IMR-90 (cell line): ENCODE measurements around the gene CDC6. TPM values are rescaled to one million over a fixed set of nuclear protein-coding genes. Genes with fewer than 3 reads are reported as not detected.

Experiments
- ATAC-seq: fragments of 200-7000 bp; cut with Tn5 transposase; 2 replicates; pipeline ENCODE4 v1.9.1; 2020; ENCODE audit warnings: low read depth, mild to moderate bottlenecking, moderate library complexity
- BruUV-seq: library from RNA; stranded (reverse); fragments of 400-500 nt; replicated peaks from 2 replicates; lab custom pipeline; 2021; lab: Mats Ljungman, UMichigan
- CTCF ChIA-PET: fragments of 300-600 bp; formaldehyde crosslinking; extraction: SDS; loops from one replicate; lab custom pipeline; 2021; ENCODE audit warnings: antibody characterized with exemption; lab: Yijun Ruan, JAX
- POLR2A ChIA-PET: fragments of 300-600 bp; sonication (Branson Sonifier 250); formaldehyde crosslinking; loops from one replicate; lab custom pipeline; 2022; ENCODE audit warnings: antibody characterized with exemption; ENCODE audit not compliant: unreplicated experiment; lab: Charles Lee
- DNase-seq: peaks from one replicate; pipeline ENCODE4 v3.0.0; 2013
- H2AFZ ChIP-seq: replicated peaks from 2 replicates; pipeline ENCODE3; 2013; ENCODE audit warnings: low read length, mild to moderate bottlenecking; ENCODE audit not compliant: poor library complexity
- H2AK5ac ChIP-seq: 2 replicates; pipeline ENCODE4 v1.6.1; 2013; ENCODE audit warnings: low read depth, low read length, inconsistent platforms
- H2AK9ac ChIP-seq: replicated peaks from 2 replicates; pipeline ENCODE3; 2013; ENCODE audit warnings: mild to moderate bottlenecking, low read depth, low read length, moderate library complexity; ENCODE audit not compliant: poor library complexity
- H2BK120ac ChIP-seq: 2 replicates; pipeline ENCODE4 v1.6.1; 2013; ENCODE audit warnings: low read depth, low read length, inconsistent platforms
- H2BK15ac ChIP-seq: 3 replicates; pipeline ENCODE4 v1.6.1; 2013; ENCODE audit warnings: low read depth, low read length, inconsistent platforms
- H2BK20ac ChIP-seq: 2 replicates; pipeline ENCODE4 v1.6.1; 2013; ENCODE audit warnings: low read depth, mild to moderate bottlenecking, inconsistent platforms, low read length, moderate library complexity
- H2BK5ac ChIP-seq: 2 replicates; pipeline ENCODE4 v1.6.1; 2013; ENCODE audit warnings: mild to moderate bottlenecking, low read depth, low read length, inconsistent platforms; ENCODE audit not compliant: poor library complexity, severe bottlenecking
- H3K14ac ChIP-seq: replicated peaks from 2 replicates; pipeline ENCODE4 v1.6.1; 2013; ENCODE audit warnings: low read depth, low read length, inconsistent platforms
- H3K18ac ChIP-seq: 2 replicates; pipeline ENCODE4 v1.6.1; 2013; ENCODE audit warnings: low read depth, low read length, control low read depth
- H3K23ac ChIP-seq: 2 replicates; pipeline ENCODE4 v1.6.1; 2013; ENCODE audit warnings: low read depth, low read length, inconsistent platforms
- H3K27ac ChIP-seq: 2 replicates; pipeline ENCODE4 v1.5.1; 2013; ENCODE audit warnings: mild to moderate bottlenecking, control low read depth, low read length; ENCODE audit not compliant: insufficient read depth
- H3K27me3 ChIP-seq: 2 replicates; pipeline ENCODE4 v1.6.1; 2013; ENCODE audit warnings: low read length; ENCODE audit not compliant: control insufficient read depth, insufficient read depth
- H3K36me3 ChIP-seq: 2 replicates; pipeline ENCODE4 v1.6.1; 2013; ENCODE audit warnings: low read length, mixed read lengths; ENCODE audit not compliant: control insufficient read depth, insufficient read depth
- H3K4ac ChIP-seq: 2 replicates; pipeline ENCODE4 v1.6.1; 2013; ENCODE audit warnings: low read depth, low read length, inconsistent platforms
- H3K4me1 ChIP-seq: 2 replicates; pipeline ENCODE4 v1.6.1; 2013; ENCODE audit warnings: low read length, mixed read lengths; ENCODE audit not compliant: control insufficient read depth, insufficient read depth
- H3K4me2 ChIP-seq: 2 replicates; pipeline ENCODE4 v1.6.1; 2013; ENCODE audit warnings: low read depth, mild to moderate bottlenecking, control low read depth, low read length, moderate library complexity
- H3K4me3 ChIP-seq: 2 replicates; pipeline ENCODE4 v1.5.1; 2013; ENCODE audit warnings: low read depth, mild to moderate bottlenecking, control low read depth, low read length, moderate library complexity; ENCODE audit not compliant: insufficient read depth
- H3K56ac ChIP-seq: 2 replicates; pipeline ENCODE4 v1.6.1; 2013; ENCODE audit warnings: low read length, inconsistent platforms; ENCODE audit not compliant: insufficient read depth; ENCODE audit errors: extremely low read depth
- H3K79me1 ChIP-seq, 2 experiments: 2 replicates each; pipeline ENCODE4 v1.6.1; 2013; ENCODE audit warnings: low read length in 2 of 2, inconsistent platforms in 1 of 2, low read depth in 1 of 2
- H3K9ac ChIP-seq: 2 replicates; pipeline ENCODE4 v1.6.1; 2013; ENCODE audit warnings: low read depth, low read length, control low read depth
- H3K9me1 ChIP-seq: 2 replicates; pipeline ENCODE4 v1.6.1; 2013; ENCODE audit warnings: low read length, inconsistent platforms; ENCODE audit not compliant: insufficient read depth
- H3K9me3 ChIP-seq: 2 replicates; pipeline ENCODE4 v1.6.1; 2013; ENCODE audit warnings: low read length; ENCODE audit not compliant: control insufficient read depth, insufficient read depth
- H4K20me1 ChIP-seq: 2 replicates; pipeline ENCODE4 v1.6.1; 2013; ENCODE audit warnings: low read length, inconsistent platforms; ENCODE audit not compliant: insufficient read depth
- H4K5ac ChIP-seq: 2 replicates; pipeline ENCODE4 v1.6.1; 2013; ENCODE audit warnings: mild to moderate bottlenecking, low read depth, low read length, control low read depth
- H4K8ac ChIP-seq, 2 experiments: 2 replicates each; pipeline ENCODE4 v1.6.1; 2013; ENCODE audit warnings: low read depth in 2 of 2, low read length in 2 of 2, control low read depth in 1 of 2, inconsistent platforms in 1 of 2
- H4K91ac ChIP-seq: 2 replicates; pipeline ENCODE4 v1.6.1; 2013; ENCODE audit warnings: low read depth, low read length, inconsistent platforms; ENCODE audit not compliant: insufficient read depth
- BHLHE40 ChIP-seq: fragments of 150-350 bp; IDR thresholded peaks from 2 replicates; pipeline ENCODE4 v1.6.1; 2016; ENCODE audit warnings: mild to moderate bottlenecking, low read depth, low read length
- CEBPB ChIP-seq: IDR thresholded peaks from 2 replicates; pipeline ENCODE4 v1.6.1; 2012; ENCODE audit warnings: low read depth, low read length, improper control_type of control experiment
- CHD1 ChIP-seq: IDR thresholded peaks from 2 replicates; pipeline ENCODE4 v1.6.1; 2012; ENCODE audit warnings: low read depth, low read length, improper control_type of control experiment
- CTCF ChIP-seq: conservative IDR thresholded peaks from 2 replicates; pipeline ENCODE4 v1.5.1; 2012; ENCODE audit warnings: mild to moderate bottlenecking, low read depth, low read length, improper control_type of control experiment
- FOS ChIP-seq: fragments of 150-350 bp; IDR thresholded peaks from 2 replicates; pipeline ENCODE4 v1.6.1; 2016; ENCODE audit warnings: low read depth, low read length
- MAZ ChIP-seq: IDR thresholded peaks from 2 replicates; pipeline ENCODE4 v1.6.1; 2012; ENCODE audit warnings: low read depth, mild to moderate bottlenecking, low read length, improper control_type of control experiment, moderate library complexity, borderline replicate concordance
- MXI1 ChIP-seq: IDR thresholded peaks from 2 replicates; pipeline ENCODE4 v1.6.1; 2012; ENCODE audit warnings: low read depth, mild to moderate bottlenecking, low read length, moderate library complexity, borderline replicate concordance
- POLR2A ChIP-seq: IDR thresholded peaks from 2 replicates; pipeline ENCODE4 v1.6.1; 2012; ENCODE audit warnings: mild to moderate bottlenecking, low read depth, low read length
- RCOR1 ChIP-seq: IDR thresholded peaks from 2 replicates; pipeline ENCODE4 v1.6.1; 2012; ENCODE audit warnings: mild to moderate bottlenecking, low read length, improper control_type of control experiment; ENCODE audit not compliant: insufficient replicate concordance
- RFX5 ChIP-seq: IDR thresholded peaks from 2 replicates; pipeline ENCODE4 v1.8.0; 2012; ENCODE audit warnings: low read depth, mild to moderate bottlenecking, low read length, moderate library complexity
- SMC3 ChIP-seq: fragments of 150-350 bp; IDR thresholded peaks from 2 replicates; pipeline ENCODE4 v1.6.1; 2016; ENCODE audit warnings: low read depth, mild to moderate bottlenecking, antibody characterized with exemption, low read length, moderate library complexity
- USF2 ChIP-seq: fragments of 150-350 bp; IDR thresholded peaks from 2 replicates; pipeline ENCODE4 v1.6.1; 2017; ENCODE audit warnings: mild to moderate bottlenecking, antibody characterized with exemption, low read length, low read depth
- WGBS, 2 experiments: methylation state at CpG; one replicate each; pipeline versions ENCODE4 v1.1.5 to v1.1.7; 2013; ENCODE audit warnings: missing lambda C conversion rate in 2 of 2; ENCODE audit not compliant: insufficient read length in 1 of 2; ENCODE audit errors: extremely low coverage in 2 of 2; 5-methylcytosine and 5-hydroxymethylcytosine counted together
- dilution Hi-C: fragments of 300-500 bp; cut with HindIII; formaldehyde crosslinking; loops from one replicate; pipeline ENCODE4 v1.14.3; 2018; ENCODE audit warnings: low sequenced_read_pairs; ENCODE audit not compliant: unreplicated experiment
- in situ Hi-C: fragments of 300-500 bp; cut with MboI; formaldehyde crosslinking; loops from 3 replicates; pipeline ENCODE4 v1.14.3; 2019; ENCODE audit warnings: low sequenced_read_pairs, inconsistent platforms, mixed read lengths
- intact Hi-C: fragments of 100-400 bp; cut with micrococcal nuclease; formaldehyde crosslinking; loops from 2 replicates; pipeline ENCODE4 v1.10.0; 2022
- polyA plus RNA-seq, 3 experiments: library from polyadenylated mRNA; depleted of rRNA; stranded (reverse); fragments of >200 nt; gene quantifications; 2 replicates each; pipeline ENCODE4 v1.2.3, GENCODE V29; 2012; ENCODE audit warnings: low replicate concordance in 1 of 3
- total RNA-seq: library from RNA; depleted of rRNA; stranded (reverse); fragments of >200 nt; gene quantifications from 2 replicates; pipeline ENCODE4 v1.2.3, GENCODE V29; 2012

Gene CDC6
- total and polyA plus RNA-seq, 2 of the 4 experiments (the other 2 are of a cell fraction), result 15.3 to 25.6 TPM

- Histone ChIP-seq H4K5ac (no peak overlapping the region), H3K18ac (no peak overlapping the region), H3K36me3 (peaks cover 50% of the 10 kb centered on the region), H2AFZ (no peak overlapping the region), H4K20me1 (no peaks in the 10 kb centered on the region), H3K23ac (no peak overlapping the region), H2BK20ac (no peak overlapping the region), H2BK120ac (no peak overlapping the region), H3K9me3 (no peaks in the 10 kb centered on the region), H3K27ac (no peak overlapping the region), H4K8ac (no peak overlapping the region), H3K9ac (no peak overlapping the region), H3K14ac (no peak overlapping the region), H3K9me1 (peaks cover 8% of the 10 kb centered on the region; the same call in 1 of the 2 replicates), H3K56ac (no peak overlapping the region), H2AK5ac (no peak overlapping the region), H2BK15ac (no peak overlapping the region), H3K4me3 (no peak overlapping the region), H2AK9ac (no peak overlapping the region), H2BK5ac (no peak overlapping the region), H3K4me1 (no peaks in the 10 kb centered on the region), H4K91ac (no peak overlapping the region), H3K27me3 (no peaks in the 10 kb centered on the region), H3K4ac (no peak overlapping the region), H3K79me1 (peaks cover 11 to 38% of the 10 kb centered on the region in 2 experiments; a peak in 3 of 4 replicates), H3K4me2 (no peak overlapping the region)
- intact Hi-C loops, result no loop called here
- WGBS, 2 experiments, result 93% methylated on average over 9 of the region's 21 CpGs; no CpG with 5 or more reads in 1 of the 2 experiments
- BruUV-seq, result no TSS peak
- DNase-seq (no peak), ATAC-seq (no peak)
- TF ChIP-seq MXI1, result no peak
- no peak for TF ChIP-seq SMC3
- no peak for TF ChIP-seq MAZ
- TF ChIP-seq CTCF, result no peak
- TF ChIP-seq CHD1, result no peak
- TF ChIP-seq CEBPB, result no peak
- TF ChIP-seq BHLHE40, result no peak
- TF ChIP-seq RCOR1, result no peak
- TF ChIP-seq RFX5, result no peak
- TF ChIP-seq FOS, result no peak
- no peak for TF ChIP-seq USF2
- TF ChIP-seq POLR2A, result no peak
- POLR2A ChIA-PET, result no interaction called here
- dilution Hi-C loops, result no loop called here
- in situ Hi-C loops, result no loop called here
- CTCF ChIA-PET, result interaction anchor here (0.6 kb wide), 1 partner anchor 20 kb away, joined by 3 read pairs; no protein-coding TSS in a partner anchor
Measured at GRCh38 chr17:40264458-40265185, 23.1 kb upstream of the CDC6 start.
